SH-SY5Y (cell line): ENCODE data around the gene CUL4A.

Experiments
- GATA2 ChIP-seq: IDR thresholded peaks from 2 replicates; pipeline ENCODE4 v1.6.1; 2011; ENCODE audit warnings: mild to moderate bottlenecking, low read depth, low read length
- GATA3 ChIP-seq: IDR thresholded peaks from 2 replicates; pipeline ENCODE4 v1.6.1; 2011; ENCODE audit warnings: low read depth, mild to moderate bottlenecking, low read length, moderate library complexity

The CUL4A gene

GRCh38 chr13:113209336-113209758, at the start of gene CUL4A:
CUL4A (plus strand) TSS chr13:113209613; CDS start chr13:113209628, 15 bp downstream.
- no peak for TF ChIP-seq GATA2
- no peak for TF ChIP-seq GATA3

DNA sequence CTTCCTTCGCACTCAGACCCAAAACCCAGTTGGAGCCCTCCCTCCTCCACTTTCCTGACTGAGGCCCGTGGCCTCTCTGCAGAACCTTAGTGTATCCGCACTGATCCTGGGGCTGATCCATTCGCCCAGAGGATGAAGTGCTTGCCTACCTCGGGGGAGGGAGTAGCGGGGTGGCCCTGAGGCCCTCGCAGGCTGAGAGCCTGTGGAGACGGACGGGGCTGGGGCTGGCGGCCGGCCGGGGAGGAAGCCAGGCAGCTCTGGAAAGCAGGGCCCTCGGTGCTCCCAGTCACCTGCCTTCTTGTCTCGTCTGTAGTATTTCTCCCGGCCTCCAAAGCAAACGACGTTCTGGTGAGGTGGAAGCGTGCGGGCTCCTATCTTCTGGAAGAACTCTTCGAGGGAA, 49.7 kb upstream of the CUL4A start:
- TF ChIP-seq GATA3, result no peak
- TF ChIP-seq GATA2, result no peak

DNA sequence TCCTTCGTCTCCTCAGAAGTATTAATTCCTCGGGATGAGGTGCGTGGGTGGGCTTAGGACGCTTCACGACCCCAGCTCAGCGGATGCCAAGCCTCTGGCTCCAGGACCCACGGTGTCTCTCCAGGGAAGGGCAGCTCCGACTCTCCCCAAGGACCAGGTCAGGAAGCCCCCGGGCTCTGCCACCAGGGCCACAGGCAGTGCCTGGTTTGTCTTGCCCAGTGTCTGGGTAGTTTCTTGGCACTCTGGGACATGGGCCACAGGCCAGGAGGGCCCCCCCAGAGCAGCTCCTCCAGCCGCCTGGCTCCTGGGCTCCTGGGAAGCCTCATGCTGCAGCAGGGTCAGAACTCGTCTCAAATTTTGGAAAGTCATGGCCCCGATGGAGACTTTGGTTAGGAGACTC, 48.4 kb upstream of the CUL4A start:
- TF ChIP-seq GATA3 (no peak), GATA2 (no peak)

DNA sequence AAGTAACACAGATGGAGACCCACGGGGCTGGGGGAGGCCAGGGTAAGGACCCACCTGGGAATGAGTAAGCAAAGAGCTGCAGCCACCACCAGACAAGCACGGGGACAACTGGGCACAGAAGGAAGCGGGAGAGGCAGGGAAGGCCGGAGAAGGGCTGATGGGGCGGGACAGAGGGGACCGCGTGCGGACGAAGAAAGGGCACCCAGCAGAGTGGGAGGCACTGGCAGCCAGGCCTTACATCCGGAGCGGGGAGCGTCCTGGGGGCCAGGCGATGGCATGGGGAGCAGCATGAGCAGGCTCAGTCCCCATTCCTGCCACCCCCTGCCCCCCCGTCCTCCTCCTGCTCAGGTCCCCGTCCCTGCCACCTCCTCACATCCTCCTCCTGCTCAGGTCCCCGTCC, 48.0 kb upstream of the CUL4A start:
- TF ChIP-seq GATA3 (no peak), GATA2 (no peak)

- TF ChIP-seq GATA3 (no peak), GATA2 (no peak)
Observed at GRCh38 chr13:113162783-113163685, 46.4 kb upstream of the CUL4A start.

- TF ChIP-seq GATA3 (no peak), GATA2 (no peak)
Observed at GRCh38 chr13:113164492-113164891, 44.9 kb upstream of the CUL4A start.

GRCh38 chr13:113166266-113166665, 43.1 kb upstream of the CUL4A start:
- TF ChIP-seq GATA2 (no peak), GATA3 (no peak)

DNA sequence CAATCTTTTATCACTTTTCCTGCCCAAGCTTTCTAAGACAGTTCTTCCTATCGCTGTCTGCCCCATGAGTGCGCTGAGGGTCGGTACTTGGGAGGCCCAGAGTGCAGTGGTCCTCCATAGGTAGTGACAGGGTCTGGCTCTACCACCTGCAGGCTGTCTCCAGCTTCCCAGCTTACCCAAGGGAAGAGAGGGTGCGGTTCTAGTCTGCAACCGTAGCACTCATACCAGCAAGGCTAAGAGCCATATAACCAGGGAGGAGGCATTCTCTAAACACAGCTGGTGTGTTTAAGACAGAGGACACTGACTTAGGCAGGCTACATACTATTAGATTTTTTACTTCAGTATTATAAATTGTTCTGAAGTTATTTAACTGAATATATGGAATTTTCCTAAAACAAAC, 42.7 kb upstream of the CUL4A start:
- TF ChIP-seq GATA3, result no peak
- TF ChIP-seq GATA2, result no peak

- TF ChIP-seq GATA2, result no peak
- no peak for TF ChIP-seq GATA3
Observed at GRCh38 chr13:113167155-113167554, 42.3 kb upstream of the CUL4A start.

- TF ChIP-seq GATA3 (no peak), GATA2 (no peak)
Observed at GRCh38 chr13:113167575-113167974, 41.8 kb upstream of the CUL4A start.

DNA sequence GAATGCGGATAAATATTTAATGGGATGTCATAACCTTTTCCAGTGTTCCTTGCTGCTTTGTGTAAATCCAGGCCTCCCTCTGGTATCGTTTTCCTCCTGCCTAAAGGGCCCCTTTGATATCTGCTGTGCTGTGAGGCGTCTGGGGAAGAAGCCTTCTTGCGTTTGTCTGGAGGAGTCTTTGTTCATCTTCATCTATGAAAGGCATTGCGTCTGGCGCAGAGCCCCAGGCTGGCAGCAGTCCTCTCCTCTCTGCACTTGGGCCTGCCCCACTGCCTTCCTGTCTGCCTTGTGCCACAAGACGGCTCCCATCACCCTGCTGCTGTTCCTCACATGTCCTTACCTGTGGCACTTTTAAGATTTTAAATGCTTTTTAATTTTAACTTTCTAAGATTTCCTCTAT, 41.2 kb upstream of the CUL4A start:
- TF ChIP-seq GATA2 (no peak), GATA3 (no peak)

DNA sequence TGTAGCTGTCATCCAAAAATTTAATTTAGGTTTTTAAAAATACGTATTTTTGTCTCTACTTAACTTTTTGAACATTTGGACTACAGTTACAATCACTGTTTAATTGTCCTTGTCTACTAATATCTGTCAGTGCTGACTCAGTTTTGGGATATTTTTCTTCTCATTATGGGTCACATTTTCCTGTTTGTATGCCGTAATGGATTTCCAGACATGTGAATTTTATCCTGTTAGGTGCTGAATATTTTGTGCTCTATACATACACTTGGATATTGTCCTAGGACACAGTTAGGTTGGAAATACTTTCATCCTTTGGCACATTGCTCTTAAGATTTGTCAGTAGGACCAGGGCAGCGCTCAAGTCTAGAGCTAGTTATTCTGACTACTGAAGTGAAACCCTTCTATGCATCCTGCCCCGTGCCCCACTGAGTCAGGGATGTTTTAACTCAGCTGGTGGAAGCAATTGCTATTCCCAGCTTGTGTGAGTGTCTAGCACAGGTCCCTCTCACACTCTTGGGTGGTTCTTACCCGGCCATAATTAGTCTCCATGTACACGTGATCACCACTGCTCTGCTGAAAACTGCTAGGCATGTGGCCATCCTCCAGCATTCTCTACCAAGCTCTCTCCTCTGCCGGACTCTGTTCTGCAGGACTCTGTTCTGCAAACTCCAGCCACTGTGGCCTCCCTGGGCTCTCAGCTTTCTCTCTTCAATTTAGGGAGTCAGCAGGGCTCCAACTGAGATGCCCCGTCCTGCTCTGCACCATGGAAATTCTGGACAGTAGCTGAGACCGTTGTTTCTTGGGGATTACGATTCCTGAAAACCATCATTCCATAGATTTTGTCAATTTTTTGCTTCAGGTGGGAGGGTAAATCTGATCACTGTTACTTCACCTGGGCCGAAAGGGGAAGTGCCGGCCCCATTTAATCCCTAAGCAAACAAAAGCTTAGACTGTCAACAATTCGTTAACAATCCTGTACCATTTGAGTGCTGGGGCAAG, 39.8 kb upstream of the CUL4A start:
- TF ChIP-seq GATA2 (no peak), GATA3 (no peak)

- no peak for TF ChIP-seq GATA3
- peak; percentile 35; the same call in 1 of the 2 replicates for TF ChIP-seq GATA2
Observed at GRCh38 chr13:113170511-113170910, 38.9 kb upstream of the CUL4A start.

- TF ChIP-seq GATA3 (no peak), GATA2 (no peak)
Observed at GRCh38 chr13:113171250-113172125, 37.9 kb upstream of the CUL4A start.

GRCh38 chr13:113172419-113172926, 36.9 kb upstream of the CUL4A start:
- TF ChIP-seq GATA2, result no peak
- no peak for TF ChIP-seq GATA3
